Loucy (cell line): ENCODE measurements around the gene SLAMF1.
"Not testable (repeated sequence)": the region's sequence is repeated elsewhere in the genome, so short reads cannot be mapped to it uniquely, and the experiment has no call there.

Experiments used
- H2AFZ ChIP-seq: fragments of 200-600 bp; sonication (generic); 2 replicates; pipeline ENCODE4 v1.6.0; 2016; ENCODE audit warnings: antibody characterized with exemption, mild to moderate bottlenecking, low read length, moderate library complexity
- H3F3A ChIP-seq: fragments of 200-600 bp; 2 replicates; pipeline ENCODE4 v1.6.0; 2016; ENCODE audit warnings: antibody characterized with exemption, low read depth, mild to moderate bottlenecking
- H3K27me3 ChIP-seq: fragments of 200-600 bp; sonication (generic); 2 replicates; pipeline ENCODE4 v1.6.1; 2014; ENCODE audit warnings: low read length, mild to moderate bottlenecking; ENCODE audit not compliant: insufficient read depth, poor library complexity, severe bottlenecking
- H3K36me3 ChIP-seq: fragments of 200-600 bp; sonication (generic); 2 replicates; pipeline ENCODE4 v1.6.1; 2016; ENCODE audit warnings: low read length; ENCODE audit not compliant: insufficient read depth
- H3K4me1 ChIP-seq: fragments of 200-600 bp; sonication (generic); 2 replicates; pipeline ENCODE4 v1.5.1; 2014; ENCODE audit warnings: low read length, mild to moderate bottlenecking; ENCODE audit not compliant: insufficient read depth, poor library complexity, severe bottlenecking
- H3K4me2 ChIP-seq: fragments of 200-600 bp; sonication (generic); 2 replicates; pipeline ENCODE4 v1.6.0; 2014; ENCODE audit warnings: antibody characterized with exemption, low read length, low read depth, mild to moderate bottlenecking; ENCODE audit not compliant: poor library complexity, severe bottlenecking
- H3K4me3 ChIP-seq: fragments of 200-600 bp; sonication (generic); 2 replicates; pipeline ENCODE4 v1.5.1; 2014; ENCODE audit warnings: low read length, mild to moderate bottlenecking, mixed read lengths; ENCODE audit not compliant: poor library complexity, severe bottlenecking
- H3K79me2 ChIP-seq: fragments of 200-600 bp; sonication (generic); 2 replicates; pipeline ENCODE4 v1.6.1; 2014; ENCODE audit warnings: low read length; ENCODE audit not compliant: insufficient read depth
- H3K9ac ChIP-seq: fragments of 200-600 bp; sonication (generic); 2 replicates; pipeline ENCODE4 v1.6.0; 2014; ENCODE audit warnings: mild to moderate bottlenecking, low read depth, low read length, moderate library complexity; ENCODE audit not compliant: poor library complexity, severe bottlenecking
- H3K9me2 ChIP-seq: fragments of 200-600 bp; sonication (generic); replicated peaks from 2 replicates; pipeline ENCODE4 v1.6.1; 2016; ENCODE audit warnings: low read depth, low read length, mixed read lengths
- H3K9me3 ChIP-seq: fragments of 200-600 bp; sonication (generic); 2 replicates; pipeline ENCODE4 v1.6.1; 2014; ENCODE audit warnings: mild to moderate bottlenecking, antibody characterized with exemption, low read length, low read depth; ENCODE audit not compliant: insufficient read depth
- H4K20me1 ChIP-seq: fragments of 200-600 bp; sonication (generic); 2 replicates; pipeline ENCODE4 v1.6.0; 2014; ENCODE audit warnings: antibody characterized with exemption, low read length, mild to moderate bottlenecking; ENCODE audit not compliant: insufficient read depth, poor library complexity, severe bottlenecking
- CTCF ChIP-seq: fragments of 200-600 bp; sonication (generic); conservative IDR thresholded peaks from 2 replicates; pipeline ENCODE4 v1.5.1; 2014; ENCODE audit warnings: mild to moderate bottlenecking, antibody characterized with exemption, low read length
- EZH2phosphoT487 ChIP-seq: fragments of 200-600 bp; IDR thresholded peaks from 2 replicates; pipeline ENCODE4 v1.6.1; 2018; ENCODE audit warnings: antibody characterized with exemption, mild to moderate bottlenecking, moderate library complexity, borderline replicate concordance

Gene SLAMF1

DNA sequence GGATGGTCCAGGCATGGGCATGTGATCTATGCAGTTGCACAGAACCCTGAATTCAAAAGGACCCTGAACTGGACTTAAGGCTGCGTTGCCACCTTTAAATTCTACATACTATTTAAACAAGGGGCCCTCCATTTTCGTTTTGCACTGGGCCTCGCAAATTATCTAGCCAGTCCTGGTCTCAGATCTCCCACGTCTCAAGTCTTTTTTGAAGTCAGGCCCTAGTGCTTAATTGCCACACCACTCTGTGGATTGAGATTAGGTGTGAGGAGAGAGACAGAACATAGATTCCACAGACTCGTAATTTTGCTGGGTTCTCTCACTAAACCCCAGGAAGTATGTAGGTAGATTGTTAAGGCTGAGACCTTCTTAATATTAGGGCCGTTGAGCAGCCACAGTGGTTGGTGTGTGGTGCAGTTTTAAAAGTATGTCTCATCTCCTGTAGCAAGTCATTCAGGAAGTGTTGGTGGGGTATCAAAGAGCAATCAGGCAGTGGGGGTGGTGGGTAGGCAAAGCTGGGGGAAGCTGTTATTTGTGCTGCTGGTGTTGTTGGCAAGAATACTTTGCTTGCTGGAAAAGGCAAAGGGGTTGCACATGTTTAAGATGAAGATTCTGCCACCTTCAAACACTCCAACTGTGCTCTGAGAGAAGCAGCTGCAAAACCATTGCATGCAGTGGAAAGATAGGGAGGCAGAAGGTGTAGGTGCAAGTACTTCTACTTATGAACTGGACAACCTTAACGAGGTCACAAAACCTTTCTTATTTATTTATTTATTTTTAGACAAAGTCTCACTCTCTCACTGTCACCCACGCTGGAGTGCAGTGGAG lies 78.8 kb downstream of the SLAMF1 start:
- Histone ChIP-seq H3K9me3 (no peaks in the 10 kb centered on the region; the same call in 1 of the 2 replicates), H3F3A (peaks cover 3% of the 10 kb centered on the region; the same call in 1 of the 2 replicates), H3K9ac (peak overlapping the region; percentile 54), H3K9me2 (no peaks in the 10 kb centered on the region), H3K4me2 (peak overlapping the region; percentile 67), H3K79me2 (0 out of 2 replicates have a peak, but pooled peaks cover 5% of the 10 kb centered on the region), H3K4me3 (peak overlapping the region; percentile 48), H3K27me3 (peaks cover 44% of the 10 kb centered on the region), H3K4me1 (peaks cover 60% of the 10 kb centered on the region), H2AFZ (no peak overlapping the region), H4K20me1 (no peaks in the 10 kb centered on the region), H3K36me3 (no peaks in the 10 kb centered on the region)
- TF ChIP-seq CTCF (no peak), EZH2phosphoT487 (peak; percentile 99)

GRCh38 chr1:160567341-160567740 lies 79.5 kb downstream of the SLAMF1 start:
- Histone ChIP-seq H3K27me3 (peaks cover 37% of the 10 kb centered on the region), H3K36me3 (no peaks in the 10 kb centered on the region), H3K4me3 (peak overlapping the region; percentile 48), H3F3A (peaks cover 3% of the 10 kb centered on the region; the same call in 1 of the 2 replicates), H3K9ac (peak overlapping the region; percentile 54), H3K4me2 (peak overlapping the region; percentile 67), H4K20me1 (no peaks in the 10 kb centered on the region), H3K4me1 (peaks cover 60% of the 10 kb centered on the region), H3K9me2 (no peaks in the 10 kb centered on the region), H3K9me3 (peaks cover 3% of the 10 kb centered on the region; the same call in 1 of the 2 replicates), H2AFZ (no peak overlapping the region), H3K79me2 (no peaks in the 10 kb centered on the region)
- no peak for TF ChIP-seq EZH2phosphoT487
- TF ChIP-seq CTCF: no peak

GRCh38 chr1:160565564-160565963 lies 81.3 kb downstream of the SLAMF1 start:
- H3K9me2 ChIP-seq: no peaks in the 10 kb centered on the region
- no peak overlapping the region for H3K9ac ChIP-seq
- TF ChIP-seq EZH2phosphoT487: no peak
- H3K4me1 ChIP-seq: peaks cover 53% of the 10 kb centered on the region
- H3F3A ChIP-seq: peaks cover 3% of the 10 kb centered on the region; the same call in 1 of the 2 replicates
- no peaks in the 10 kb centered on the region for H3K79me2 ChIP-seq
- H3K9me3 ChIP-seq: peaks cover 3% of the 10 kb centered on the region; the same call in 1 of the 2 replicates
- H3K4me3 ChIP-seq: no peak overlapping the region
- H3K27me3 ChIP-seq: peaks cover 25% of the 10 kb centered on the region
- H4K20me1 ChIP-seq: no peaks in the 10 kb centered on the region
- no peak overlapping the region for H2AFZ ChIP-seq
- no peak overlapping the region for H3K4me2 ChIP-seq
- H3K36me3 ChIP-seq: no peaks in the 10 kb centered on the region

- H3K9ac ChIP-seq, H3K9me3 ChIP-seq, H2AFZ ChIP-seq, H3K4me3 ChIP-seq, H3F3A ChIP-seq, H3K4me2 ChIP-seq, H3K36me3 ChIP-seq, H4K20me1 ChIP-seq, H3K9me2 ChIP-seq, H3K79me2 ChIP-seq: not testable (repeated sequence)
- peaks cover 10% of the 10 kb centered on the region for H3K27me3 ChIP-seq
- H3K4me1 ChIP-seq: peaks cover 49% of the 10 kb centered on the region
These were observed 83.6 kb downstream of the SLAMF1 start for GRCh38 chr1:160563230-160563629.

GRCh38 chr1:160562745-160563144 lies 84.1 kb downstream of the SLAMF1 start:
- not testable (repeated sequence) for H3K9me3 ChIP-seq, H3F3A ChIP-seq, H3K9me2 ChIP-seq, H3K9ac ChIP-seq, H3K4me2 ChIP-seq, H3K4me3 ChIP-seq, H2AFZ ChIP-seq, H3K79me2 ChIP-seq, H3K36me3 ChIP-seq, H4K20me1 ChIP-seq
- Histone ChIP-seq H3K27me3 (peaks cover 10% of the 10 kb centered on the region), H3K4me1 (peaks cover 52% of the 10 kb centered on the region)
